GM12878 (cell line): ENCODE measurements around the gene REXO1. TPM values are rescaled to one million over a fixed set of nuclear protein-coding genes. Genes with fewer than 3 reads are reported as not detected.

Experiments
- ATAC-seq: fragments of 200-7000 bp; cut with Tn5 transposase; 3 replicates; pipeline ENCODE4 v1.9.1; 2020; ENCODE audit warnings: mild to moderate bottlenecking, moderate library complexity
- BruUV-seq: library from RNA; stranded (reverse); fragments of 400-500 nt; replicated peaks from 2 replicates; lab custom pipeline; 2021; lab: Mats Ljungman, UMichigan
- CTCF ChIA-PET: fragments of 300-600 bp; sonication (Branson Sonifier 250); formaldehyde crosslinking; extraction: SDS; loops from one replicate; lab custom pipeline; 2021; ENCODE audit warnings: inconsistent platforms; lab: Yijun Ruan, JAX
- POLR2A ChIA-PET: fragments of 350-600 bp; formaldehyde crosslinking; extraction: SDS; loops from one replicate; lab custom pipeline; 2021; ENCODE audit warnings: inconsistent platforms; lab: Charles Lee
- RAD21 ChIA-PET: fragments of 300-600 bp; sonication (Branson Sonifier 250); formaldehyde crosslinking; loops from one replicate; lab custom pipeline; 2023; ENCODE audit warnings: antibody characterized with exemption; ENCODE audit not compliant: unreplicated experiment; lab: Charles Lee
- SMC1A ChIA-PET: fragments of 300-600 bp; sonication (Branson Sonifier 250); formaldehyde crosslinking; loops from one replicate; lab custom pipeline; 2023; ENCODE audit not compliant: unreplicated experiment, uncharacterized antibody; lab: Charles Lee
- DNase-seq: peaks from one replicate; pipeline ENCODE4 v3.0.0-alpha.2; 2011; ENCODE audit warnings: low read depth, low spot score
- FAIRE-seq: peaks from 3 replicates; lab custom pipeline; 2011; peaks lifted over from hg19 to GRCh38; lab: Jason Lieb, UNC
- H2AFZ ChIP-seq: 2 replicates; pipeline ENCODE4 v1.6.0; 2011; ENCODE audit warnings: low read depth, low read length, control low read depth; ENCODE audit not compliant: control insufficient read depth
- H3K27ac ChIP-seq: 2 replicates; pipeline ENCODE4 v1.5.1; 2011; ENCODE audit warnings: control low read depth; ENCODE audit not compliant: control insufficient read depth, insufficient read depth
- H3K27me3 ChIP-seq, 2 experiments: replicated peaks in 1 of 2; 2 replicates each; pipeline versions ENCODE4 v1.6.0 to v1.6.1; 2011; ENCODE audit warnings: low read length in 1 of 2; ENCODE audit not compliant: control insufficient read depth in 2 of 2, insufficient read depth in 2 of 2
- H3K36me3 ChIP-seq, 2 experiments: 2 replicates each; pipeline ENCODE4 v1.5.1; 2011; ENCODE audit warnings: low read length in 1 of 2; ENCODE audit not compliant: control insufficient read depth in 2 of 2, insufficient read depth in 2 of 2
- H3K4me1 ChIP-seq: 2 replicates; pipeline ENCODE4 v1.6.1; 2011; ENCODE audit warnings: mild to moderate bottlenecking, low read length, moderate library complexity, mixed read lengths; ENCODE audit not compliant: control insufficient read depth, insufficient read depth
- H3K4me2 ChIP-seq: 2 replicates; pipeline ENCODE4 v1.6.0; 2011; ENCODE audit warnings: control low read depth; ENCODE audit not compliant: control insufficient read depth, insufficient read depth
- H3K4me3 ChIP-seq: fragments of 200-600 bp; sonication (generic); 2 replicates; pipeline ENCODE4 v1.5.1; 2016
- H3K79me2 ChIP-seq: 2 replicates; pipeline ENCODE4 v1.6.0; 2011; ENCODE audit warnings: low read length; ENCODE audit not compliant: control insufficient read depth, insufficient read depth
- H3K9ac ChIP-seq: 2 replicates; pipeline ENCODE4 v1.8.0; 2011; ENCODE audit warnings: low read length, control low read depth, mixed read lengths; ENCODE audit not compliant: control insufficient read depth, insufficient read depth
- H3K9me3 ChIP-seq: replicated peaks from 3 replicates; pipeline ENCODE4 v1.5.1; 2011; ENCODE audit warnings: mild to moderate bottlenecking, low read length; ENCODE audit not compliant: control insufficient read depth, insufficient read depth
- H4K20me1 ChIP-seq: 2 replicates; pipeline ENCODE4 v1.6.0; 2011; ENCODE audit not compliant: control insufficient read depth, insufficient read depth
- EGR1 ChIP-seq, 2 experiments: IDR thresholded peaks; 1 replicate in 1 of 2; 2 replicates in 1 of 2; pipeline ENCODE4 v1.6.1; 2011 to 2012; ENCODE audit warnings: low read depth in 2 of 2, low read length in 2 of 2, borderline replicate concordance in 1 of 2, mild to moderate bottlenecking in 1 of 2, moderate library complexity in 1 of 2
- KDM1A ChIP-seq: fragments of 200-600 bp; sonication (generic); IDR thresholded peaks from 2 replicates; pipeline ENCODE4 v1.6.1; 2016; ENCODE audit warnings: borderline replicate concordance
- POLR2A ChIP-seq: IDR thresholded peaks from 2 replicates; pipeline ENCODE4 v1.6.1; 2011; ENCODE audit warnings: low read depth, mild to moderate bottlenecking, low read length
- WGBS: methylation state at CpG from one replicate; pipeline ENCODE4 v1.1.6; 2016; ENCODE audit warnings: low lambda C conversion rate; ENCODE audit not compliant: insufficient replicate concordance, insufficient coverage; ENCODE audit errors: missing lambda C conversion rate; 5-methylcytosine and 5-hydroxymethylcytosine counted together
- in situ Hi-C: fragments of 300-500 bp; cut with MboI; formaldehyde crosslinking; loops from 9 replicates; pipeline ENCODE4 v1.14.3; 2018; ENCODE audit warnings: mixed read lengths
- intact Hi-C: fragments of 100-400 bp; cut with micrococcal nuclease; formaldehyde crosslinking; loops from one replicate; pipeline ENCODE4 v1.14.2; 2022; ENCODE audit not compliant: unreplicated experiment
- polyA plus RNA-seq, 11 experiments: library from polyadenylated mRNA; depleted of rRNA in 4 of 11; unstranded in 6 of 11; stranded (reverse) in 5 of 11; fragments of >200 nt; fragmentation: Nextera tagmentation in 4 of 11; fragmentation: Illumina TruSeq in 1 of 11; extraction: Ambion mirVana in 4 of 11; extraction: Trizol in 1 of 11; gene quantifications; 1 replicate in 1 of 11; 2 replicates in 10 of 11; pipeline versions ENCODE4 v1.2.1 to v1.2.3, GENCODE V29; 2011 to 2016; ENCODE audit warnings: inconsistent platforms in 2 of 11, missing spikeins in 2 of 11, low read depth in 1 of 11
- total RNA-seq, 4 experiments: library from RNA; depleted of rRNA in 3 of 4; stranded (reverse); fragments of >200 nt in 3 of 4; fragmentation: Illumina TruSeq in 1 of 4; extraction: Trizol in 1 of 4; gene quantifications; 2 replicates each; pipeline versions ENCODE4 v1.2.1 to v1.2.3, GENCODE V29; 2013 to 2021

Gene REXO1
- total and polyA plus RNA-seq, 10 of the 15 experiments (the other 5 are each of a cell fraction or from before 2014, with no cell fraction given) = 0.03 to 45.2 (median 8.4) TPM

GRCh38 chr19:1826557-1827521, 21.4 kb downstream of the REXO1 start:
- in situ Hi-C loops = no loop called here
- Histone ChIP-seq H3K79me2 (no peaks in the 10 kb centered on the region; the same call in 1 of the 2 replicates), H3K4me1 (no peaks in the 10 kb centered on the region), H3K9ac (no peak overlapping the region), H4K20me1 (no peaks in the 10 kb centered on the region), H3K4me3 (no peak overlapping the region), H3K36me3 (peaks cover 2 to 9% of the 10 kb centered on the region in 2 experiments; a peak in 3 of 4 replicates), H2AFZ (no peak overlapping the region), H3K27ac (no peak overlapping the region), H3K9me3 (no peaks in the 10 kb centered on the region), H3K4me2 (no peak overlapping the region), H3K27me3 (no peaks in the 10 kb centered on the region)
- TF ChIP-seq POLR2A (peak; percentile 33; the same call in 1 of the 2 replicates), EGR1 (IDR thresholded peaks at IDR 0.05; ENCODE audit: borderline replicate concordance in 1 of 2, low read depth in 2 of 2, low read length in 2 of 2) (peak in 1 of 2 experiments; percentile 51; a peak in 2 of 3 replicates), KDM1A (no peak)
- ATAC-seq (peak; percentile 10; the same call in 1 of the 3 replicates), DNase-seq (no peak), FAIRE-seq (no peak)
- ChIA-PET SMC1A (interaction anchor here (0.9 to 1.3 kb wide), 3 partner anchors 29 to 281 kb away, joined by 3 to 8 read pairs (median 3); no protein-coding TSS in a partner anchor), CTCF (interaction anchor here (0.5 to 2.4 kb wide), 27 partner anchors 8 to 281 kb away, joined by 3 to 27 read pairs (median 4); partner anchors contain the start of gene ABHD17A), RAD21 (interaction anchor here (1.1 kb wide), 2 partner anchors 155 to 283 kb away, joined by 3 to 8 read pairs; no protein-coding TSS in a partner anchor), POLR2A (no interaction called here)
- intact Hi-C loops = no loop called here
- 65% methylated on average over 36 of the region's 63 CpGs for WGBS
- BruUV-seq = no TSS peak
